HG03159 (cell line): ENCODE results near the gene C5orf58.
A peak's percentile ranks its signal among the peaks of the same experiment; 100 is the strongest.

ENCODE experiments used
- ATAC-seq: cut with Tn5 transposase; IDR thresholded peaks from one replicate; pipeline ENCODE4 v1.9.1; 2021; ENCODE audit warnings: mild to moderate bottlenecking, moderate library complexity; ENCODE audit not compliant: unreplicated experiment

C5orf58 gene

GRCh38 chr5:170232786-170233185 lies at the start of gene C5orf58:
TSS of gene C5orf58 (plus strand) at chr5:170232985. CDS start at chr5:170234977, 1,992 bp downstream.
- no peak for ATAC-seq

GRCh38 chr5:170183816-170184687 lies 48.7 kb upstream of the C5orf58 start:
- ATAC-seq, result peak; percentile 81

GRCh38 chr5:170184737-170185136 lies 48.0 kb upstream of the C5orf58 start:
- no peak for ATAC-seq

- ATAC-seq, result no peak
Observed at GRCh38 chr5:170186156-170186555, 46.6 kb upstream of the C5orf58 start.

GRCh38 chr5:170186856-170187255 lies 45.9 kb upstream of the C5orf58 start:
- no peak for ATAC-seq

- no peak for ATAC-seq
Observed at GRCh38 chr5:170190436-170191134, 42.2 kb upstream of the C5orf58 start.

GRCh38 chr5:170192829-170193228 lies 40.0 kb upstream of the C5orf58 start:
- no peak for ATAC-seq

GRCh38 chr5:170195961-170196360 lies 36.8 kb upstream of the C5orf58 start:
- no peak for ATAC-seq

GRCh38 chr5:170200876-170201275 lies 31.9 kb upstream of the C5orf58 start:
- no peak for ATAC-seq

- ATAC-seq, result no peak
Observed at GRCh38 chr5:170201311-170201710, 31.5 kb upstream of the C5orf58 start.

- no peak for ATAC-seq
Observed at GRCh38 chr5:170202117-170202516, 30.7 kb upstream of the C5orf58 start.

GRCh38 chr5:170204202-170204601 lies 28.6 kb upstream of the C5orf58 start:
- no peak for ATAC-seq

GRCh38 chr5:170206216-170206615 lies 26.6 kb upstream of the C5orf58 start:
- no peak for ATAC-seq

GRCh38 chr5:170206958-170207357 lies 25.8 kb upstream of the C5orf58 start:
- no peak for ATAC-seq

GRCh38 chr5:170211575-170212334 lies 21.0 kb upstream of the C5orf58 start:
- no peak for ATAC-seq

- ATAC-seq, result no peak
Observed at GRCh38 chr5:170216257-170216864, 16.4 kb upstream of the C5orf58 start.

GRCh38 chr5:170217831-170218230 lies 15.0 kb upstream of the C5orf58 start:
- ATAC-seq, result no peak

GRCh38 chr5:170218726-170219125 lies 14.1 kb upstream of the C5orf58 start:
- ATAC-seq, result no peak

GRCh38 chr5:170219615-170220014 lies 13.2 kb upstream of the C5orf58 start:
- ATAC-seq, result no peak

GRCh38 chr5:170220191-170220590 lies 12.6 kb upstream of the C5orf58 start:
- no peak for ATAC-seq

- ATAC-seq, result no peak
Observed at GRCh38 chr5:170221327-170221741, 11.5 kb upstream of the C5orf58 start.
